ENCODE data around the gene DTL. TPM values are rescaled to one million over a fixed set of nuclear protein-coding genes. Genes with fewer than 3 reads are reported as not detected.

DTL gene
- total and polyA plus RNA-seq, 11 donors = 0.08 to 6.2 (median 0.44) TPM; not detected in 1

GRCh38 chr1:212111536-212111935 lies 76.0 kb downstream of the DTL start:
- ATAC-seq = no peak
- intact Hi-C loops (cut with DNase I) = loop anchor here in 2 of 10 donors (5.0 kb wide), 2 partner anchors 34 to 51 kb away; no protein-coding TSS in a partner anchor

GRCh38 chr1:212113706-212114105 lies 78.2 kb downstream of the DTL start:
- H3K4me3 ChIP-seq = no peak overlapping the region
- ATAC-seq (no peak), DNase-seq (no peak)
- H3K27ac ChIP-seq = no peak overlapping the region
- H3K4me1 ChIP-seq = peaks cover 0 to 36% (median 16%) of the 10 kb centered on the region in 12 donors
- H3K9me3 ChIP-seq = no peaks in the 10 kb centered on the region
- H3K36me3 ChIP-seq = no peaks in the 10 kb centered on the region
- intact Hi-C loops (cut with DNase I) = loop anchor here in 2 of 10 donors (5.0 kb wide), 2 partner anchors 36 to 49 kb away; no protein-coding TSS in a partner anchor
- 75 to 81% (median 78%) methylated on average over 2 of the region's 2 CpGs for WGBS, 4 donors
- TF ChIP-seq POLR2A (IDR thresholded peaks at IDR 0.05) = no peak
- TF ChIP-seq CTCF (IDR thresholded peaks at IDR 0.05) = no peak
- H3K27me3 ChIP-seq = no peaks in the 10 kb centered on the region

More at GRCh38 chr1:212111536-212111935, 76.0 kb downstream of the DTL start:
- no peak overlapping the region for H3K27ac ChIP-seq
- no peak overlapping the region for H3K4me3 ChIP-seq
- no peaks in the 10 kb centered on the region for H3K27me3 ChIP-seq
- 93 to 98% (median 96%) methylated on average over 1 of the region's 1 CpG for WGBS, 4 donors
- H3K4me1 ChIP-seq = peaks cover 0 to 44% (median 22%) of the 10 kb centered on the region in 12 donors
- no peaks in the 10 kb centered on the region for H3K36me3 ChIP-seq
- TF ChIP-seq POLR2A (IDR thresholded peaks at IDR 0.05) = no peak
- TF ChIP-seq CTCF (IDR thresholded peaks at IDR 0.05) = no peak
- no peak for DNase-seq
- H3K9me3 ChIP-seq = no peaks in the 10 kb centered on the region

GRCh38 chr1:212118167-212118871 lies 82.8 kb downstream of the DTL start:
- 51 to 58% (median 56%) methylated on average over 7 of the region's 7 CpGs for WGBS, 4 donors
- peak overlapping the region in 11 of 12 donors; percentile 31 to 87 (median 77) for H3K27ac ChIP-seq
- no peak for ATAC-seq

More at GRCh38 chr1:212118167-212118871, 82.8 kb downstream of the DTL start:
- Histone ChIP-seq H3K27me3 (no peaks in the 10 kb centered on the region), H3K4me1 (peaks cover 0 to 21% (median 10%) of the 10 kb centered on the region in 12 donors), H3K4me3 (no peak overlapping the region), H3K9me3 (no peaks in the 10 kb centered on the region), H3K36me3 (no peaks in the 10 kb centered on the region)
- DNase-seq = no peak
- intact Hi-C loops (cut with DNase I) = no loop called here
- TF ChIP-seq POLR2A (IDR thresholded peaks at IDR 0.05) = no peak
- no peak for TF ChIP-seq CTCF (IDR thresholded peaks at IDR 0.05)

All from heart left ventricle (tissue), 16 donors.